ENCODE results near the gene ATF4.
"Not testable (repeated sequence)": the region's sequence is repeated elsewhere in the genome, so short reads cannot be mapped to it uniquely, and the experiment has no call there.

The ATF4 gene

DNA sequence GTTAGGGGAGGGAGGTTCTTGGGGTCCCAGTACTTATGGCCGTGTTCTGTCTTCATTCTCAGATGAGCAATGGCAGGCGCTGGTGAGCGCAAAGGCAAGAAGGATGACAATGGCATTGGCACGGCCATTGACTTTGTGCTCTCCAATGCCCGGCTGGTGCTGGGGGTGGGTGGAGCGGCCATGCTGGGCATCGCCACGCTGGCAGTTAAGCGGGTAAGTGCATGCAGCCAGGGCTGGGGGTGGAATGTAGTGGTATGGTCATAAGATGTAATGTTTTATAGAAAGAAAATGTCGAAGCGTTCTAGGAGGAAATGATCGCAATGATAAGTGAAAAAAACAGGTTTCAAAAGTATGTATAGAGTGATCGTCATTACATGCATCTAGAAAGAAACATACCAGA, 9.1 kb upstream of the ATF4 start:
- no peak for DNase-seq (ENCODE audit: low spot score)

DNA sequence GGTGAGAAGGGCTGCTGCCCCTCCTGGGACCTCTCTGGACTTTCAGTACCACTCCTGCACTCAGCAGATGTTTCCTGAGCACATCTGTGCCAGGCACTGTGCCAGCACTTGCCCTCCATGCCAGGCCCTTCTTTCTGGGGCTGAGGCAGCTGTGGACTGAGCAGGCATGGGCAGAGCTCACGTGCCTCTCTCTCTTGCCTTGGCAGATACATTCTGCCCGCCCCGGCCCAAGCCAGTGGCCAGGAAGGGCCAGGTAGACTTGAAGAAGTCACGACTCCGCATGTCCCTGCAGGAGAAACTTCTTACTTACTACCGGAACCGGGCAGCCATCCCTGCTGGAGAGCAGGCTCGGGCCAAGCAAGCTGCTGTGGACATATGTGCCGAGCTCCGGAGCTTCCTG, 8.3 kb upstream of the ATF4 start:
- DNase-seq (ENCODE audit: low spot score), result no peak

DNA sequence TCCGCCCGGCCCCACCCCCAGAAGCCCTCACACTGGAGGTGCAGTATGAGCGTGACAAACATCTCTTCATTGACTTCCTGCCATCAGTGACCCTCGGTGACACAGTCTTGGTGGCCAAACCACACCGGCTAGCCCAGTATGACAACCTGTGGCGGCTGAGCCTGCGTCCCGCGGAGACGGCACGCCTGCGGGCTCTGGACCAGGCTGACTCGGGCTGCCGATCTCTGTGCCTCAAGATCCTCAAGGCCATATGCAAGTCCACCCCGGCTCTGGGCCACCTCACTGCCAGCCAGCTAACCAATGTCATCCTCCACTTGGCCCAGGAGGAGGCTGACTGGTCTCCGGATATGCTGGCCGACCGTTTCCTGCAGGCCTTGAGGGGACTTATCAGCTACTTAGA, 6.6 kb upstream of the ATF4 start:
- no peak for DNase-seq (ENCODE audit: low spot score)

DNA sequence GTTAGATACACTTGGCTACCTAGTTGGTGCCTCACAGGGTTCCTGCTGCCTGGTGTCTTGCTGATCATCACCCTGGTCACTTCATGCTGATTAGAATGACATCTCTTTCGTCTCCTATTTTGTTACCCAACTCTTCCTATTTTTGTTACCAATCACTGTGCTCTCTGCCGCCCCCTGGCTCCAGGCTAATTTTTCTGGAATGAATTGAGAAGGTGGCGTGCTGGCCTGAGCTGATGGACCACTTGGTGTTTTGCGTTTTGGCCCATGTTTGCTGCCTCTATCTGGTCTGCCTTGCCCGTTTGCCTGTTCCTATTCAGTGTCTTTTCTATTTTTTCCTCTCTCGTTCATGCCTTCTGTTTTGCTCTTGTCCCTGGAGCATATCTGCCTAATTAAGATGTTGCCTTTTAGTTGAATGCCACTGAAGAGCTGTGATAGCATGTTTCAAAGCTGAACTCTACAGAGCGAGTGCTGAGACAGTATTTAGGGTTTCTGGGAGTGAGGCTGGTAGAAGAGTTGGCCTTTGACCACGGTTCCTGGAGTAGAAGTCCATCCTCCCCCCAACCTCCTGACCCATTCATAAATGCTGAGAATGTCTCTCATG, 5.9 kb upstream of the ATF4 start:
- DNase-seq (ENCODE audit: low spot score), result no peak

DNA sequence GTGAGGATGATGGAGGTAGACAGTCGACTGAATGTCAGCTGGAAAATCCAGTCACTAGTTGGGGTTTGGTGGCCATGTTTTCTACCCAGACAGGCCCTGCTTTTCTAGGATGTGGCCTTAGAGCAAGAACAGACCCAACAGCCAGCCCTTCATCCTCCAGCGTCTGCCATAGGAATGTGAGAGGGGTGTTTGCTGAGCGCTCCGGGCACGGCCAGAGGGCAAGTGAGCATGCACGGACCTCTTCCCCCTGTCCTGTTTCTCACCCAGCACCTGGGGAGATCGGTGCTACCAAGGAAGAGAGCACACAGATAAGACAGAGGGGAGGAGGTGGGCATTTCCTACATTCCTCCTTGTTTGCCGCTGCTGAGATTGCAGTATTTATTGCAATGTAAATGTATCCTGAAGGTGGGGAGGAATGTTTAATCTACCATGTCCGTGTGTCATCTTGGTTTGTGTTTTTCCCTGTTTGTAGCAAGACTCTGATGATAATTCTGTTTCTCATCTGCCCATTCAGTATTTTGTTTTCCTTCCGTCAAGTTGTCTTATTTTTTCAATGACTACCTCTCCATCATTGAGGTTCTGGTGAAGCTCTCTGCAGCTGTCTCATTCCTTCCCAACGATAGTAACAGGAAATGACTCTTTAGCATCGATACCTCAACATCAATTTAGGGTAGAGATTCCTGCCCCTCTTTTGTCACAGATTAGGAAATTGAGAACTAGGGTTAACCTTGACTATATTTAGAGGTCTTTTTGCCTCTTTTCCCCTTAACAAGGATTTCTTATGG, 4.9 kb upstream of the ATF4 start:
- no peak for DNase-seq (ENCODE audit: low spot score)

DNA sequence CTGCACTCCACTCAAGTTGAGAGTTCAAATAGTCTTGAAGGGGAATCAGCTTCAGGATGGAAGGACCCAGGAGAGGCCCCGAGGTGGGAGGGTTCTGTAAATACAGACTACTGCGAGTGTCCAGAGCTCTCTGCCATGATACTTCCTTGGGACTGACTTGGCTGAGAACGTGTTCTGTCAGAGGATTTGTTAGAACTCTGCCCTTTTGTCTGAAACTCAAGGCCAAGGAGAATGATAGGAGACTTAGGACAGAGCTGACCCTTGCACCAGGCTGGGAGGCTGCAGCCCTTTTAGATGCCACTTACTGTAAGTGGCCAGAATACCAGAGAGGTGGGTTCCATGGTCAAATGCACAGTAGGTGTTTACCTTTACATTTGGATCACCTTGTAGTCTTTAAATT, 2.9 kb upstream of the ATF4 start:
- DNase-seq (ENCODE audit: low spot score), result no peak

DNA sequence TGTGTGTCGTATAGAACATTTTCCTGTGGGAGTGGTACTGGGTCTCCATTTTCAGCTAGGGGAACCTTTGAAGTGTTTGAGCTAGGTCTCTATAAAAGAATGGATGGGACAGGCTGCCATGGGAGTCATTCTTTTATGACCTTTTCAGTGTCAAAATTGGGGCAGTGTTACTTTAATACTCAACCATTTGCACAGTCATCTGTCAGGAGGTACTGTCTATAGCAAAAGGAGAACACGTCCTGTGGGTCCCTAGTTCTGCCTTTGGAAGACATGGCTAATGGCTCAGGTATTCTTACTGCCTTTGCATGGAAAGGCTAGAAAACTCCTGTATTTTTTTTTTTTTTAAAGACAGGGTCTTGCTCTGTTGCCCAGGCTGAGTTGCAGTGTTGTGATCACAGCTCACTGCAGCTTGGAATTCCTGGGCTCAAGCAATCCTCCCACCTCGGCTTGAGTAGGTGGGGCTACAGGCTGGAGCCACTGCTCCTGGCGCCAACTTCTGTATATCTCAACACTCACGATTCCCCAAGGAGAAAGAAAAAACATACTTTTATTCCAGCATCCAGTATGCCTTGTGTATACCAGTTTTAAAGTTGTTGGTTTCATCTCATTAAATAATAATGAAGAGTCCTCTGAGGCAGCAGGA, 2.1 kb upstream of the ATF4 start:
- DNase-seq (ENCODE audit: low spot score), result no peak

DNA sequence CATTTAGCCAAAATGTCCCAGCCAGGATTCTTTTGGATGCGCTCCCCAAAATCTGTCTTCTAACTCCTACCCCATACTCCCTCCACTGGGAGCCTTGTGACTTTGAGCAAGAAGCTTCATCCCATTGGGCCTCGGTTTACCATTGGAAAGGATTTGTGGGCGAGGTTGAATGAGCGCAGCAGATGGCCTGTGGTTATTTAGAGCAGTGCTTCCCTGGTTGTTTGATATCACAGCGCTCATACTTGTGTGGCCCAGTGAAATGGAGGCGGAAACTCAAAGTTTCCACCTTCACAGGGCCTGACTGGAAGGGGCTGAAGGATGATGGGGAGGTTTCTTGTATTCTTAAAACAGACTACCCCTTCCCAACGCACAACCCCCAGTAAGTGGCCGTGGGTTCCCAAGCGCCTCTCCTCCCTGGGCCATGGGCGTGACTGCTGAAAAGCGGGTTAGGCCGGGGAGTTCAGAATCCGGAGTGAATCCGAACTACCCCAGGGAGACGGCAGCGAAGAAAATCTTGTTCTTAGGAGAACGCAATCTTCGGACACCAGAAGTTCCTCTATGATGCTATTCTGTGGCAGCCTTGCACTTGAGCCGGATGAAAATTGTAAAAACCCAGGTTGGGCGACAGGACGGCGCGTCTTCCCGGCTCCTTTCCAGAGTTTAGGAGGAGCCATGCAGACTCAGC, 1.2 kb upstream of the ATF4 start:
- no peak for DNase-seq (ENCODE audit: low spot score)

DNA sequence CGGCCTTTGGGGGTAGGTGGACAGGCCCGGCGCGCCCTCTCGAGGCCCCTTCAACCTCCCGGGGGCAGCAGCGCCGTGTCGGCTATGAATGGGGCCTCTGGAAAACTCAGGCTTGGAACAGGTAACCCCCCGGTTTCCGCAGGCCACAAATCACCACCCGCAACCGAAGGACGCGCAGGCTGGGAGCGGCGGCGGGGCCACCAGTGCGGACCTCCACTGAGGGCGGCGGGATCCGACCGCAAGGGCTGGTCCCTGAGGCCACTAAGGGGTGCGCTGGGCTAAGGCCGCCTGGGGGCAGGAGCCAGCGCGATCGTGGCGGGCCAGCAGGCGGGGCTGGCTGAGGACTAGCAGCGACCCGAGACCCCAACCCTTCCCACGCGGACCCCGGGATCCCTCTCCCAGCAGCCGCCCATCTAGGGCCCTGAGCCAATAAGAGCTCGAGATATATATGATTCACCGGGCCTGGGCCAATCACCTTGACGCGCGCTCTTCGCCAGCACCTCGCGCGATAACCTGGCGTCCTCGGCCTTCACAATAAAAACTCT, 609 bp upstream of the ATF4 start:
- peak; percentile 98 for DNase-seq (ENCODE audit: low spot score)

DNA sequence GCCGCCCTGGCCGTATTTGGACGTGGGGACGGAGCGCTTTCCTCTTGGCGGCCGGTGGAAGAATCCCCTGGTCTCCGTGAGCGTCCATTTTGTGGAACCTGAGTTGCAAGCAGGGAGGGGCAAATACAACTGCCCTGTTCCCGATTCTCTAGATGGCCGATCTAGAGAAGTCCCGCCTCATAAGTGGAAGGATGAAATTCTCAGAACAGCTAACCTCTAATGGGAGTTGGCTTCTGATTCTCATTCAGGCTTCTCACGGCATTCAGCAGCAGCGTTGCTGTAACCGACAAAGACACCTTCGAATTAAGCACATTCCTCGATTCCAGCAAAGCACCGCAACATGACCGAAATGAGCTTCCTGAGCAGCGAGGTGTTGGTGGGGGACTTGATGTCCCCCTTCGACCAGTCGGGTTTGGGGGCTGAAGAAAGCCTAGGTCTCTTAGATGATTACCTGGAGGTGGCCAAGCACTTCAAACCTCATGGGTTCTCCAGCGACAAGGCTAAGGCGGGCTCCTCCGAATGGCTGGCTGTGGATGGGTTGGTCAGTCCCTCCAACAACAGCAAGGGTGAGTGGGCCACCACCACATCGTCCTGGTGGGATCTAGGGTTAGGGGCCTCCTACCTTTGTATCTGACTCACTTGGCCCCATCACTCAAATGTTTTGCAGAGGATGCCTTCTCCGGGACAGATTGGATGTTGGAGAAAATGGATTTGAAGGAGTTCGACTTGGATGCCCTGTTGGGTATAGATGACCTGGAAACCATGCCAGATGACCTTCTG, 934 bp downstream of the ATF4 start:
- DNase-seq (ENCODE audit: low spot score), result not testable (repeated sequence)

DNA sequence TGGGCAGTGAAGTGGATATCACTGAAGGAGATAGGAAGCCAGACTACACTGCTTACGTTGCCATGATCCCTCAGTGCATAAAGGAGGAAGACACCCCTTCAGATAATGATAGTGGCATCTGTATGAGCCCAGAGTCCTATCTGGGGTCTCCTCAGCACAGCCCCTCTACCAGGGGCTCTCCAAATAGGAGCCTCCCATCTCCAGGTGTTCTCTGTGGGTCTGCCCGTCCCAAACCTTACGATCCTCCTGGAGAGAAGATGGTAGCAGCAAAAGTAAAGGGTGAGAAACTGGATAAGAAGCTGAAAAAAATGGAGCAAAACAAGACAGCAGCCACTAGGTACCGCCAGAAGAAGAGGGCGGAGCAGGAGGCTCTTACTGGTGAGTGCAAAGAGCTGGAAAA, 1.7 kb downstream of the ATF4 start:
- not testable (repeated sequence) for DNase-seq (ENCODE audit: low spot score)

DNA sequence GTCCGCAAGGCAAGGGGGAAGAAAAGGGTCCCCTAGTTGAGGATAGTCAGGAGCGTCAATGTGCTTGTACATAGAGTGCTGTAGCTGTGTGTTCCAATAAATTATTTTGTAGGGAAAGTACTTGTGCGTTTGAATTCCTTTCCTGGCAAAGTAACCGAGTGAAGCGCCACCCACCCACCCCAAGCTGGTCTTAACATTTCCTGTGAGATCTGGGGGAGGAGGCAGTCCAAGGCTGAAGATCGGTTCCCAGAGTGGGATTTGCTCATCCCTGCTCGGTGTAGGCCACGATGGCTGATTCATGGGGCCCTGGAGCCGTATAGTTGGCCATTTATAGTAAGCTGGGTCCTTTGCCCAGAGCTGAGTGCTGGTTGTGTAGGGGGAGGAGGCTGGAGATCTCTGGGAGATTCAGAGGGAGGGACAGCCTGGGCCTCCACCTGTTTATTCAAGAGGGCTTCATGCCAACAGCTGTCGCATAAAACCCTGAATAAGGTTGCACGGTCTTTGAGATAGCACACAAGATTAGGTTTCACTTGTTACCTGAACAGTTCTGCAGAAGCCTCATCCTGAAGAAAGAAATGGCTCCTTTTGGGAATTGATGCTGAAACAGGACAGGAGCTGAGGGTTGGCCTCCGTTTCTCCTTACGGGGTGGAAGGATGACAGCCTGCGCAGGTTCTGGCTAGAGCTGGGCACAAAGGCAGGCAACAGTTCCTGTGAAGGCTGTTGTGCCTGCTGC, 2.4 kb downstream of the ATF4 start:
- no peak for DNase-seq (ENCODE audit: low spot score)

DNA sequence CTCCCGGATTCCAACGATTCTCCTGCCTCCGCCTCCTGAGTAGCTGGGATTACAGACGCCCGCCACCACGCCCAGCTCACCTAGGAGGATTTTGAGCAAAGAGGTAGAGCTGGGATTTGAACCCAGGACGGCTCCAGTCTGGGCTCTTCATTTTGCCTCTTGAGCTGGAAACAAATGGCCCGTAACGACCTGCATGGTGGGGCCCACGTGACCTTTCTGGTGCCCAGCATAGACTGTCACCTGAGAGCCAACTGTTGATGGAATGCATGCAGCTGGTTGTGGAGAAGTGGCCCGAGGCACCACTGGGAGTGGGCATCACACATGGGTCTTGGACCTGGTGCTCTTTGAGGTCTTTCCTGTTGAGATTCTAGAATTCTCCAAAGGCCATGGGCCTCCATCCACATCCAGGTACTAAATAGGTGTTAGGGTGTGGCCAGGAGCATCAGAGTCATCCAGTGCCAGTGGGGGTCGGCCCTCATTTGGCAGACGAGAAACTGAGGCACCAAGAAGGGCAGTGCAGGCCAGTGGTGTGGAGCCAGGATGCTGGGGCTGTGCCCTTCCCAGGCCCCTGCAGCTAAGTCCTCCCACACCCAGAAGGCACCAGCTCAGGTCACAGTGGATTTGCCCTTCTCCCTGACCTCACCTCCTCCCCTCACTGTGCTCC, 3.9 kb downstream of the ATF4 start:
- no peak for DNase-seq (ENCODE audit: low spot score)

DNA sequence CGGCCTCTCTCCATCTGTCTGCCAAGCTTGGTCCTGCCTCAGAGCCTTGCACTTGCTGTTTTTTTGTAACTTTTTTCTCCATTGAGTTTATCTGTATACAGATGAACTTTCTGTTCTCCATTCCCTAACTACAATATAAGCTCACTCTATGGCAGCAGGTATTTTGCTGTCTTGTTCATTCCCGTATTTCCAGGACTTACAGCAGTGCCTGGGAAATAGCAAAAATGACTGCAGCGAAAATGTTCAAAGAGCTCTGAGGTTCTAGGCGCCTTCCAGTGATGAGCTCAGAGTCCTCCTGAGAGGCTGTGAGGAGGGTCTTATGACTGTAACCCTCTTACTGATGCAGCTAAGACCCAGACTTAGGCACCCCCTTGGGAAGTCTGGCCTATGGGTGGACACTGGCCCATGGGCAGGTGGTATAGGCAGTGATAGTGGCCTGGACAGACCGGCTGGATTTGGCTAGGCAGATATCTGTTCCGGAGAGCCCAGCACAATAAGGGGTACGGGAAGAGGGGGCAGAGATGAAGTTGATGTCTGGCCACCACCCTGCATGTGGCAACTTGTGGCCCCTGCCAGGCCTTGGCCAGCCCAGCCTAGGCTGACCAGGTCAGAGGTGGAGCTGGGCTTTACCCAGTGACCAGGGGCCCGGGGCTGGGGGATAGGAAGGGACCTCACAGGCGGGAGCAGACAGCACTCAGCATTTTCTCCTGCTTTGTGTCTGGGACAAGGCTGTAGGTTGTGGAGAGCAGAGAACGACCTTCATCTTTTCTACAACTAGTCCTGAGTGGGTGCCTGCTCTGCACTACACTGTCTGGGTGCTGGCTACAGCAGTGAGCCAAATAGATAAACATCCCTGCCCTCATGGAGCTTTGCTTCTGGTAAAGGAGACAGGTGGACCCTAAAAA, 4.6 kb downstream of the ATF4 start:
- no peak for DNase-seq (ENCODE audit: low spot score)

DNA sequence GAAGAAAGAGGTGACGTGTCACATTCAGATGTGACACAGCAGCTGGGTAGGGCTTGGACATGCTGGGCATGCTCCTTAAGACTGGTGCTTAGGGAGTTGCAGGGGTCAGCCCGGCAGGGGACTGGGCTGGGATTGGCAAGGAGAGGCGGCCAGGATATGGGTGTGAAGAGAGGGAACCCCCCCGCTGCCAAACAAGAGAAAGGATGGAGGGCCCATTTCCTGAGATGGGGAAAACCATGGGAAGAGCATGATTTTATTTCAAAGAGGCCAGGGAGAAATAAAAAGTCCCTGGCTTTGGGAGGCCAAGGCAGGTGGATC, 5.3 kb downstream of the ATF4 start:
- DNase-seq (ENCODE audit: low spot score), result no peak

DNA sequence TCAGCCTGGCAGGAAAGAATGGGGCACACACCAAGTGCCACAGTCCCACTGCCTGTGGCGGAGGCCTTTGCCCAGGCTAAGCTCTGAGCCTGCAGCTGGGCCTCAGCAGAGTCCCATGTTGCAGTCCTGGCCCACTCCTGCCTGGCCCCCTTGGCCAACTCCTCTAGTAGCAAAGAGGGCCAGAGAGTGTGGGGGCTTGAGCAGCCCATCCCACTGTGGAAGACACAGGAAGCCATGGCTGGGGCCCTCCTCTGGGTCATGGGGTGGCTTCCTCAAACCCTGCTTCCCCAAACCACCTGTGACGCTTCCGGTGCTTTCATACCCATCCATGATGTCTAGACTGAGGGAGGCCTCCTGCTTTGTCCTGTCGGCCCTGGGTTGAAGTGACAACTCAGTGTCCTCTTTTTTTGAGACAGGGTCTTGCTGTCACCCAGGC, 6.4 kb downstream of the ATF4 start:
- DNase-seq (ENCODE audit: low spot score), result no peak

DNA sequence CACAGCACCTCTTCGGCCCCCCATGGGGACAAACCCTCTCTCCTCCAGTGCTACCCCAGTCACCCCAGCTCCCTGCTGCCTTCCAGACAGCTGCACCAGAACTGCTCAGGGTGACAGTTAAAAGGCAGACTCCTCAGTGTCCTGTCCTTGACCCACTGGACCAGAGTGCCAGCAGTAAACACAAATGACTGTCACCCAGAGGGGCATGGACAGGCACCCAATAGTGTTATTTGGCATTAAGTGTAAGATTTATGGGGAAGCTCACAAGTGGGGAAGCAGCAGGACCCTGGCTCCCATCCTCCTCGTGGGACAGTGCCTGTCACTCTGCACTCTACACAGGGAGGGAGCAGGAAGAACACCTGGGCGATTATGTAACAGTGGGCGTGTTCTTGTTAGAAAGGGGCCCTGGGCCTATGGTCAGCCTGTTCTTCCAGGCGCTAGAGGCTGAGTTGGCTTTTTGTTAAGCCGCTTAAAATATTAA, 7.2 kb downstream of the ATF4 start:
- DNase-seq (ENCODE audit: low spot score), result no peak

DNA sequence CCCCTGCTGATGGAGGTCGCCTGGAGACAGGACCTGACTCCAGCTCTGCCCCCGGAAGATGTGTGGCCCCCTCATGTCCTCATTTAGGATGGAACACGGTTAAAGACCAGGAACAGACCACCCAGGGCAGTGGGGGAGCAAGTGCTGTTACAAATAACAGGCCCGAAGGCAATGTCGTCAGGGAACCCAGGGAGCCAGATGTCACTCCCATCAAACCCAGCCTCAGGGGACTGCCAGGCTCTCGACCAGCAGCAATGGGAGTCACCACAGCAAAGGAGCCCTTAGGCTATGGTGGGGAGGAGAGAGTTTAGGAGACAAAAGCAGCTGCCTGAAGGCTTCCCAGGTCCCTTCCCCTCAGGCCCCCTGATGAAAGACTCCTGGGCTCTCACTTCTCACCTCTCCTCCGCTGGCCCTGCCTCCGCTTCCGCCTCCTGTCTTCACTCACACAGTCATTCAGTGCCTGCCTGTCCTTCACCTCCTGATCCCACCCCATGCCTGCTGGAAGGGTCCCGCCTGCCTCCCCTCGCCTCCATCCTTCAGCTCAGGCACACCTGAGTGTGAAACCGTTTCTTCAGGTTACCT, 7.8 kb downstream of the ATF4 start:
- no peak for DNase-seq (ENCODE audit: low spot score)
